HepG2 (cell line): ENCODE results near the gene SLC17A9. TPM values are rescaled to one million over a fixed set of nuclear protein-coding genes. Genes with fewer than 3 reads are reported as not detected.

Experiments used
- CCAR2 ChIP-seq: fragments of 200-400 bp; formaldehyde crosslinking; optimal IDR thresholded peaks from 2 replicates; pipeline ENCODE3; 2018; ENCODE audit warnings: low read depth, mild to moderate bottlenecking, low read length, moderate library complexity
- E2F2 ChIP-seq: sonication (generic); formaldehyde crosslinking; IDR thresholded peaks from 2 replicates; pipeline ENCODE4 v1.4.0; 2020; ENCODE audit warnings: missing genetic modification reagents, borderline replicate concordance
- FOSL1 ChIP-seq: sonication (generic); formaldehyde crosslinking; IDR thresholded peaks from 2 replicates; pipeline ENCODE4 v1.9.0; 2021; ENCODE audit warnings: missing genetic modification reagents, borderline replicate concordance
- FOXO4 ChIP-seq: sonication (generic); formaldehyde crosslinking; conservative IDR thresholded peaks from 2 replicates; pipeline ENCODE4 v1.8.1; 2023; ENCODE audit warnings: missing genetic modification reagents
- HMG20A ChIP-seq: IDR thresholded peaks from 2 replicates; pipeline ENCODE4 v1.6.1; 2016; ENCODE audit warnings: borderline replicate concordance
- NFE2 ChIP-seq: sonication (generic); formaldehyde crosslinking; IDR thresholded peaks from 2 replicates; pipeline ENCODE4 v1.4.0; 2020; ENCODE audit warnings: missing genetic modification reagents
- PPARG ChIP-seq: conservative IDR thresholded peaks from 2 replicates; pipeline ENCODE4 v1.6.1; 2016; ENCODE audit warnings: missing biosample characterization, missing genetic modification reagents
- REXO4 ChIP-seq: sonication (generic); formaldehyde crosslinking; IDR thresholded peaks from 2 replicates; pipeline ENCODE4 v1.8.0; 2022; ENCODE audit warnings: missing genetic modification reagents, mild to moderate bottlenecking, borderline replicate concordance
- SRSF4 ChIP-seq: fragments of 200-400 bp; formaldehyde crosslinking; IDR thresholded peaks from one replicate; pipeline ENCODE4 v1.6.1; 2018; ENCODE audit warnings: mild to moderate bottlenecking, low read depth, low read length, moderate library complexity; ENCODE audit not compliant: poor library complexity, severe bottlenecking
- TFAP4 ChIP-seq: sonication (generic); IDR thresholded peaks from 2 replicates; pipeline ENCODE4 v1.6.1; 2016; ENCODE audit warnings: low read depth, borderline replicate concordance
- ZBTB21 ChIP-seq: sonication (generic); formaldehyde crosslinking; IDR thresholded peaks from 2 replicates; pipeline ENCODE4 v1.4.0; 2020; ENCODE audit warnings: missing genetic modification reagents
- ZBTB43 ChIP-seq: sonication (generic); formaldehyde crosslinking; conservative IDR thresholded peaks from 2 replicates; pipeline ENCODE4 v1.4.0; 2020; ENCODE audit warnings: missing genetic modification reagents
- ZFP82 ChIP-seq: sonication (generic); formaldehyde crosslinking; IDR thresholded peaks from 2 replicates; pipeline ENCODE4 v1.5.1; 2020; ENCODE audit warnings: mild to moderate bottlenecking, missing genetic modification reagents, borderline replicate concordance
- ZFYVE20 ChIP-seq: sonication (generic); formaldehyde crosslinking; IDR thresholded peaks from 2 replicates; pipeline ENCODE4 v1.8.0; 2023; ENCODE audit warnings: low read depth, mild to moderate bottlenecking, moderate library complexity, missing genetic modification reagents, borderline replicate concordance
- ZKSCAN8 ChIP-seq: IDR thresholded peaks from 2 replicates; pipeline ENCODE4 v1.6.1; 2016; ENCODE audit warnings: borderline replicate concordance, missing genetic modification reagents, missing compliant biosample characterization
- ZNF18 ChIP-seq: sonication (generic); formaldehyde crosslinking; IDR thresholded peaks from 2 replicates; pipeline ENCODE4 v1.8.0; 2022; ENCODE audit warnings: mild to moderate bottlenecking, missing genetic modification reagents; ENCODE audit not compliant: insufficient replicate concordance
- ZNF224 ChIP-seq: sonication (generic); formaldehyde crosslinking; IDR thresholded peaks from 2 replicates; pipeline ENCODE4 v1.5.0; 2020; ENCODE audit warnings: mild to moderate bottlenecking, missing genetic modification reagents
- ZNF382 ChIP-seq: sonication (generic); formaldehyde crosslinking; IDR thresholded peaks from 2 replicates; pipeline ENCODE4 v1.5.0; 2020; ENCODE audit warnings: missing genetic modification reagents, mild to moderate bottlenecking, borderline replicate concordance
- ZNF691 ChIP-seq: sonication (generic); formaldehyde crosslinking; IDR thresholded peaks from 2 replicates; pipeline ENCODE4 v1.4.0; 2020; ENCODE audit warnings: missing genetic modification reagents, low read depth, mild to moderate bottlenecking, borderline replicate concordance
- ZNF720 ChIP-seq: sonication (generic); formaldehyde crosslinking; IDR thresholded peaks from 2 replicates; pipeline ENCODE4 v1.4.0; 2020; ENCODE audit warnings: missing genetic modification reagents
- ZNF773 ChIP-seq: sonication (generic); formaldehyde crosslinking; IDR thresholded peaks from 2 replicates; pipeline ENCODE4 v1.4.0; 2020; ENCODE audit warnings: missing genetic modification reagents, borderline replicate concordance
- polyA plus RNA-seq, 8 experiments: library from polyadenylated mRNA; depleted of rRNA in 3 of 8; stranded (reverse) in 7 of 8; unstranded in 1 of 8; fragments of >200 nt; fragmentation: Illumina TruSeq in 4 of 8; extraction: Trizol in 4 of 8; gene quantifications; 2 replicates each; pipeline versions ENCODE4 v1.2.1 to v1.2.3, GENCODE V29; 2011 to 2016; ENCODE audit warnings: low read depth in 4 of 8, missing spikeins in 1 of 8, mixed read lengths in 1 of 8; ENCODE audit not compliant: insufficient read depth in 1 of 8
- total RNA-seq, 5 experiments: library from RNA; depleted of rRNA; stranded (reverse); fragments of >200 nt; fragmentation: Illumina TruSeq; extraction: Trizol; gene quantifications; 2 replicates each; pipeline ENCODE4 v1.2.3, GENCODE V29; 2016; ENCODE audit warnings: low read depth in 1 of 5

SLC17A9 gene
- total and polyA plus RNA-seq, 2 of the 13 experiments (the other 11 are each of a cell fraction or from before 2014, with no cell fraction given), result 110 to 191 TPM

- TF ChIP-seq ZFP82 (CRISPR knock-in tag), result no peak; the same call in 1 of the 2 replicates
- peak; percentile 80 for TF ChIP-seq ZNF18 (CRISPR knock-in tag)
- no peak for TF ChIP-seq FOXO4 (CRISPR knock-in tag)
- no peak for TF ChIP-seq ZNF382
- peak; percentile 89; the same call in 1 of the 2 replicates for TF ChIP-seq ZNF691 (CRISPR knock-in tag)
- peak; percentile 51; the same call in 1 of the 2 replicates for TF ChIP-seq ZBTB21 (CRISPR knock-in tag)
- peak; percentile 80; the same call in 1 of the 2 replicates for TF ChIP-seq E2F2 (CRISPR knock-in tag)
- peak; percentile 17; the same call in 1 of the 2 replicates for TF ChIP-seq FOSL1 (CRISPR knock-in tag)
- TF ChIP-seq ZFYVE20, result peak; percentile 23; the same call in 1 of the 2 replicates
- no peak for TF ChIP-seq HMG20A
- TF ChIP-seq CCAR2, result no peak
- TF ChIP-seq REXO4, result no peak
- TF ChIP-seq SRSF4, result no peak
- no peak; the same call in 1 of the 2 replicates for TF ChIP-seq ZNF224 (CRISPR knock-in tag)
- TF ChIP-seq NFE2 (CRISPR knock-in tag), result 0 out of 2 replicates have a peak, but pooled peaks have one; percentile 26
- peak; percentile 89; the same call in 1 of the 2 replicates for TF ChIP-seq TFAP4
- no peak; the same call in none of the 2 replicates for TF ChIP-seq PPARG (CRISPR knock-in tag)
- TF ChIP-seq ZNF720 (CRISPR knock-in tag), result no peak
- peak; percentile 89; the same call in 1 of the 2 replicates for TF ChIP-seq ZKSCAN8 (CRISPR knock-in tag)
- peak; percentile 86; the same call in 1 of the 2 replicates for TF ChIP-seq ZNF773 (CRISPR knock-in tag)
- peak; percentile 78 for TF ChIP-seq ZBTB43 (CRISPR knock-in tag)
These were observed at the start of gene SLC17A9 (continued) for GRCh38 chr20:62952373-62952967.
